ENCODE results near the gene SYNE1.
A peak's percentile ranks its signal among the peaks of the same experiment; 100 is the strongest.
"Not testable (repeated sequence)": the region's sequence is repeated elsewhere in the genome, so short reads cannot be mapped to it uniquely, and the experiment has no call there.

The SYNE1 gene, protein sequence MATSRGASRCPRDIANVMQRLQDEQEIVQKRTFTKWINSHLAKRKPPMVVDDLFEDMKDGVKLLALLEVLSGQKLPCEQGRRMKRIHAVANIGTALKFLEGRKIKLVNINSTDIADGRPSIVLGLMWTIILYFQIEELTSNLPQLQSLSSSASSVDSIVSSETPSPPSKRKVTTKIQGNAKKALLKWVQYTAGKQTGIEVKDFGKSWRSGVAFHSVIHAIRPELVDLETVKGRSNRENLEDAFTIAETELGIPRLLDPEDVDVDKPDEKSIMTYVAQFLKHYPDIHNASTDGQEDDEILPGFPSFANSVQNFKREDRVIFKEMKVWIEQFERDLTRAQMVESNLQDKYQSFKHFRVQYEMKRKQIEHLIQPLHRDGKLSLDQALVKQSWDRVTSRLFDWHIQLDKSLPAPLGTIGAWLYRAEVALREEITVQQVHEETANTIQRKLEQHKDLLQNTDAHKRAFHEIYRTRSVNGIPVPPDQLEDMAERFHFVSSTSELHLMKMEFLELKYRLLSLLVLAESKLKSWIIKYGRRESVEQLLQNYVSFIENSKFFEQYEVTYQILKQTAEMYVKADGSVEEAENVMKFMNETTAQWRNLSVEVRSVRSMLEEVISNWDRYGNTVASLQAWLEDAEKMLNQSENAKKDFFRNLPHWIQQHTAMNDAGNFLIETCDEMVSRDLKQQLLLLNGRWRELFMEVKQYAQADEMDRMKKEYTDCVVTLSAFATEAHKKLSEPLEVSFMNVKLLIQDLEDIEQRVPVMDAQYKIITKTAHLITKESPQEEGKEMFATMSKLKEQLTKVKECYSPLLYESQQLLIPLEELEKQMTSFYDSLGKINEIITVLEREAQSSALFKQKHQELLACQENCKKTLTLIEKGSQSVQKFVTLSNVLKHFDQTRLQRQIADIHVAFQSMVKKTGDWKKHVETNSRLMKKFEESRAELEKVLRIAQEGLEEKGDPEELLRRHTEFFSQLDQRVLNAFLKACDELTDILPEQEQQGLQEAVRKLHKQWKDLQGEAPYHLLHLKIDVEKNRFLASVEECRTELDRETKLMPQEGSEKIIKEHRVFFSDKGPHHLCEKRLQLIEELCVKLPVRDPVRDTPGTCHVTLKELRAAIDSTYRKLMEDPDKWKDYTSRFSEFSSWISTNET (N-terminal part only)

DNA sequence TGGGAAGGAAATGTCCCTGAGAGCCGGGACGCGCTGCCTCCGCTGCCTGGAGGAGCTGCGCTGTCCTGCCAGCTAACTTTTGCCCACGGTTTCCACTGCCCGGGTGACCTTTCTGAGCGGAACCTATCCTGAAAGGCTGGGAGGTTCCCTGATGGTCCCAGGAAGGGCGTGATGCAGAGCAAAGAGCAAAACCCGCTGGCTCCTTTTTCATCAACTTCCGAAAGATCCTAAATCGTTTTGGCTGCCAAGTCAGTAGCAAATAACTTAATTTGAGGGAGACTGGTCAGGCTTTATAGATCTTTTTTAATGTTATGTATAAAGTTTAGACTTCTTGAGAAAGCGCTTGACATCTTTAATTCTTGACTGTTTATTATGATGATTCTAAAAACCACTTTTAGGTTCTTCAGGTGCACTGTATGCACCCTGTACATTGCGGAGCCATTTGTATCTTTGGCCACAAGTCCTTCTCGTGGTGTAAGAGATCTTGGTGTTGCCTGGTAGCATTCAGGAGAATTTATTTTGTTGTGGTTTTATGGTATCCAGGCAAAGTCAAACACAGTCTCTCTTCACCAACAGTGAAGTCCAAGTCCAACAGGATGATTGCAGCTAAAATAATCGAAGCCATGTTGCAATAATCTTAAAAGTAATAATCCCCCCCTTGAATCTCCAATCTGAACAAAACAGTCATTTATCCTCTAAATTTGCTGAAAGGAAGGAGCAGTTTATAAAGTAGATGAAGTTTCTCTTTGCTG, at the start of gene SYNE1:
TSS of gene SYNE1 (minus strand) at position 67 of the 752 bp plus-strand sequence. CDS start 9,031 bp downstream, outside the sequence.
- no peak for DNase-seq

DNA sequence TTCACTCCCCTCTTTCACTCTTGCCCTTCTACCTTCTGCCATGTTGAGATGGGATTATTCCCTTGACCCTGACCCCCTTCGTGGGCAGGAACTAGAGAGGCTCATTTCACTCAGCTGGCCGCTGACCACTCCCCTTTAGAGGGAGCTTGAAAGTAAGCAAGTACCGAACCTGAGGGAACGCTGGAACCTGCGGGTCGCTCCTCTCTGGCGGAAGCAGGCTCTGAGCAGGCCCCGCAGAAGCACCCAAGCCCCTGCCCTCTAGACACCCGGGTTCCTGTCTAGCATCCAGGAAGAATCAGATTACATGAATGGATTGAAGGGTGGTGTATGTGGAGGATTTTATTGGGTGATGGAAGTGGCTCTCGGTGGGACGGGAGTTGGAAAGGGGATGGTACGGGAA, 48.7 kb upstream of the SYNE1 start:
- DNase-seq: no peak

DNA sequence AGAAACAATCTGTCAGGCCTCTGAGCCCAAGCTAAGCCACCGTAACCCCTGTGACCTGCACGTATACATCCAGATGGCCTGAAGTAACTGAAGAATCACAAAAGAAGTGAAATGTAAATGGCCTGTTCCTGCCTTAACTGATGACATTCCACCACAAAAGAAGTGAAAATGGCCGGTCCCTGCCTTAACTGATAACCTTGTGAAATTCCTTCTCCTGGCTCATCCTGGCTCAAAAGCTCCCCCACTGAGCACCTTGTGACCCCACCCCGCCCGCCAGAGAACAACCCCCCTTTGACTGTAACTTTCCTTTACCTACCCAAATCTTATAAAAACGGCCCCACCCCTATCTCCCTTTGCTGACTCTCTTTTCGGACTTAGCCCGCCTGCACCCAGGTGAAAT, 45.8 kb upstream of the SYNE1 start:
- DNase-seq: not testable (repeated sequence)

DNA sequence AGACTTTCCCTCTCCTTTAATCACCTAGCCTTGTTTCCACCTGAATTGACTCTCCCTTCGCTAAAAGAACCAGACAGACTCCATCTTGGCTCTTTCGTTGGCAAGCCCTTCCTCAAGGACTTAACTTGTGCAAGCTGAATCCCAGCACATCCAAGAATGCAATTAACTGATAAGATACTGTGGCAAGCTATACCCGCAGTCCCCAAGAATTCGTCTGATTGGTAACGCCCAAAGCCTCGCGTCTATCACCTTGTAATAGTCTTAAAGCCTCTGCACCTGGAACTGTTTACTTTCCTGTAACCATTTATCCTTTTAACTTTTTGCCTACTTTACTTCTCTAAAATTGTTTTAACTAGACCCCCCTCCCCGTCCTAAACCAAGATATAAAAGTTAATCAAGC, 45.0 kb upstream of the SYNE1 start:
- DNase-seq: no peak

DNA sequence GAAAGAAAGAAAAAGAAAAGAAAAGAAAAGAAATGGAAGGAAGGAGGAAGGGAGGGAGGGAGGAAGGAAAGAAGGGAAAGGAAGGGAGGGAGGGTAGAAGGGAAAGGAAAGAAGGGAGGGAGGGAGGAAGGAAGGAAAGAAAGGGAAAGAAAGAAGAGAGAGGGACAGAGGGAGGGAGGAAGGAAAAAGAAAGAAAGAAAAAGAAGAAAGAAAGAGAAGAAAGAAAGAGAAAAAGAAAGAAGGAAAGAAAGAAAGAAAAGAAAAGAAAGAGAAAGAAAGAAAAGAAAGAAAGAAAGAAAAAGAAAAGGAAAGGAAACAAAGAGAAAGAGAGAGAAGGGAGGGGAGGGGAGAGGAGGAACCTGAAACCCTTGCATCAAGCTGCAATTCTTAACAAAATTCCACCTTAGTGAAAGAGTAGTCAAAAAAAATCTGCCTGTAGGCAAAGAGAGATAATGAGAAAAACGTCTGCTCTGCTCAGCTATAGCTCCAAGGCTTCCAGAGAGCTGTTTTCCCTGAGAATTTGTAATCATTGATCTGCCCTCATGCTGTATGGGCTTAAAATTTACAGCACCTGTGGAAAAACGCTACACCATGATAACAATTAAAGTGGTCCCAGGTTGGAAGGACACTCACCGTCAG, 43.8 kb upstream of the SYNE1 start:
- no peak for DNase-seq

DNA sequence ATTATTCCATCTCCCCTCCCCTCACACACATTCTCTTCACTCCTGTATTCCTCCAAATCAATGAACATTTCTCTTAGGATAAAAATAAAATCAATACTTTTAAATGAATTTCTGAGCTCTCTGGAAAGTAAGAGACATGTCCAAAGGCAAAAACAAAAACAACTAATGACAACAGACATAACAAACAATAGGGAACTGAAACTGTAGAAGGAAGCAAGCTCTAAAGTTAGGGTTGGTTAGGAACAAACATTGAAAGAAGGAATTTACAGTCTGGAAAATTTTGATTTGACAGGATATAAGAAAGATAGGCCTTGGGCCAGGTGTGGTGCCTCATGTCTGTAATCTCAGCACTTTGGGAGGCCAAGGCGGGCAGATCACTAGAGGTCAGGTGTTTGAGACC, 43.0 kb upstream of the SYNE1 start:
- DNase-seq: no peak

DNA sequence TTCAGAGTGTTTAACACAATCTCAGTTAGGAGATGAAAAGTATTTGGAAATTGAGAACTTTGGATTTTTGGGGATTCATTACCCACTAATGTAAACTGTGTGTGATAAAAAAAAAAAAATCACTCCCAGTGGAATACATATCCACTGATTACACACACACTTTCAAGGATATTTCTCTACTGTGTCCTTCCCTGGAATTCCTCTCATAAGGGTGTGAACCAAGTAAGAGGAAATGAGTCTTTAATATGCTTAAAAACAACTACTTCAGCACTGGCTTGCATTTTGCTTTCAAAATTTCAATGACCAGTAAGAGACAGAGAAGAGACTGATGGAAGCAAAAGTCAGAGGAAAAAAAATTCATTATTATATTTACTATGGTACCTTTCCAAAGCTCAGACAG, 36.1 kb upstream of the SYNE1 start:
- DNase-seq: no peak

DNA sequence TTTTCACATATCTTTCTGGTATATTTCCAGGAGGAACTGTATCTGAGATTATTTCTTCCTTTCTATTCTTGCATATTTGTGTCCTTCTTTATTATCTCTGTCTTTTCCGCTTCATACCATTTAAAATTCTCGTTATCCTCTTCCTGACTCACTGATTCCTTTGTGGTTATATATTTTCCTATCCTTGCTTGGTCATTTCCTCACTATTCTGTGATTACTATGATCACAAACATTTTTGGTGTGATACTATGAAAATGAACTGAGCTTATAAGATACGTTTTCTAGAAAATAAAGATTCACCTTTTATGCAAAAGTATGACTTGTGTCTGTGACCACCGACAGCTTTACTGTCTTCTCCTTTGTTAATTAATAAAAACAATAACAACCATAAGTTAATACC, 34.0 kb upstream of the SYNE1 start:
- DNase-seq: no peak

DNA sequence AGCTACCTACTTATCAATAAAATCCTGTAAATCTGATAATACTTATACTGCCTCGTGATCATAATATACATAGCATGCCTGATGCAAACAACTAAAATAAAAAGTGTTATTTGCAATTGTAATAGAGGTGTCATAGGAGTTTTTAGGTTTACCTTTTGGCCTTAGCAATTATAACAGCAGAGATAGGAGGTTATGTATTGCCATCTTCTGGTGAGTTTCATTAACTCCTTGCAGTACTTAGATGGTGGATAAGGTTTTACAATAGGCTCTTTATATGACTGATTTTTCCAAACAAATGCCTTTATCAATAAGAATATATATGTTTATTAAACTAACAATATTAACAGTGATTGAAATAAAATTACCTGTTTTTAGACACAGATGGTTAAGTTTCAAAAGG, 32.7 kb upstream of the SYNE1 start:
- peak; percentile 5 for DNase-seq

DNA sequence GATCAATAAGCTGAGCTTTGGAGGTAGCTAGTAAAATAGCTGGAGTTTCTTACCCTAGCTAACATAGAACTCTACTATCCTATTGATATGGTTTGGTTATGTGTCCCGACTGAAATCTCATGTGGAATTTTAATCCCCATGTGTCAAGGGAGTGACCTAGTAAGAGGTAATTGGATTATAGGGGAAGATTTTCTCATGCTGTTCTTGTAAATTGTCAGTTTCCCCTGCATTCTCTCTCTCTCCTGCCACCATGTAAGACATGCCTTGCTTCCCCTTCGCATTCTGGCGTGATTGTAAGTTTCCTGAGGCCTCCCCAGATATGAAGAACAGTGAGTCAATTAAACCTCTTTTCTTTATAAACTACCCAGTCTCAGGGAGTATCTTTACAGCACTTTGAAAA, 24.6 kb upstream of the SYNE1 start:
- no peak for DNase-seq

DNA sequence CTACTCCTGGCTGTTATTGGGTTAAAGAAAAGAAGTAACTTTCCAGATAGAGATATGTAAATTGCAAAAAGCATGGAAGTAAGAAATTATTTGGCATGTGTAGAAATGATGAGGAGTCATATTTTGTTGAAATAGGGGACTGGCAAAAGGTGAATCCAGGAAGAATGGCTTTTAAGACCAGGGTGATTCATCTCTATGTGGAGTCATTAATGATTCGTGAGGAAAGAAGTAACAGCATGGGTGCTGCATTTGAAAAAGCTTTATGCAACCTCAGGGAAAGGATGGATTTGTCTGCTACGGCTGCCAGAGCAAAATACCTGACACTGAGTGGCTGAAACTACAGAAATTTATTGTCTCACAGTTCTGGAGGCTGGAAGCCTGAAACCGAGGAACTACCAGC, 14.8 kb upstream of the SYNE1 start:
- DNase-seq: no peak

DNA sequence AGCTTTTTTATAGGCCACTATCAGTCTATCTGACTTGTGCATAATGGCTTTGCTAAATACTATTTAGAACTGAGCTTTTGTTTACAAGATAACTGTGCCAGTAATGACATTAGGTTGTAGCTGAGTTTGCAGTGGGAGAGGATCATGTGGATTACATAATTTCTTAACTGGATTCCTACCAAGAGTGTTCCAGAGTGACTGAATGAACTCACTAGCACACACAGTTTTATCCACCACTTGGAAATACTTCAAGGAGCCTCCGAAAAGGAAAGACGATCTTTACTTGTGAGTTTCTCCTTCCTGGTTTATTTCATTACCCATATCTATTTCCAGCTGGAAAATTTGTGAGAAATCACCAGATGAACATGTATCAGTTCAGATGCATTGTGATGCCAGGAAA, 10.9 kb upstream of the SYNE1 start:
- DNase-seq: no peak

DNA sequence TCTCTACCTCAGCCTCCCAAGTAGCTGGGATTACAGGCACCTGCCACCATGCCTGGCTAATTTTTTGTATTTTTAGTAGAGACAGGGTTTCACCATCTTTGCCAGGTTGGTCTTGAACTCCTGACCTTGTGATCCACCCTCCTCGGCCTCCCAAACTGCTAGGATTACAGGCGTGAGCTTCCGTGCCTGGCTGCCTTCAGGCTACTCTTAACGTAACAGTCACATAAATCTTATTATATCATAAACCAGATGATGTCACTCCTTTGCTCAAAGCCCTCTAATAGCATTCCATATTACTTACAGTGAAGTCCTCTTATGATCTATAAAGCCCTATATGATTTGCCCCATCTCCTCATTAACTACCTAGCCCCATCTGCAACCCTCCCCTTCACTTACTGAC, 9.6 kb upstream of the SYNE1 start:
- DNase-seq: not testable (repeated sequence)

DNA sequence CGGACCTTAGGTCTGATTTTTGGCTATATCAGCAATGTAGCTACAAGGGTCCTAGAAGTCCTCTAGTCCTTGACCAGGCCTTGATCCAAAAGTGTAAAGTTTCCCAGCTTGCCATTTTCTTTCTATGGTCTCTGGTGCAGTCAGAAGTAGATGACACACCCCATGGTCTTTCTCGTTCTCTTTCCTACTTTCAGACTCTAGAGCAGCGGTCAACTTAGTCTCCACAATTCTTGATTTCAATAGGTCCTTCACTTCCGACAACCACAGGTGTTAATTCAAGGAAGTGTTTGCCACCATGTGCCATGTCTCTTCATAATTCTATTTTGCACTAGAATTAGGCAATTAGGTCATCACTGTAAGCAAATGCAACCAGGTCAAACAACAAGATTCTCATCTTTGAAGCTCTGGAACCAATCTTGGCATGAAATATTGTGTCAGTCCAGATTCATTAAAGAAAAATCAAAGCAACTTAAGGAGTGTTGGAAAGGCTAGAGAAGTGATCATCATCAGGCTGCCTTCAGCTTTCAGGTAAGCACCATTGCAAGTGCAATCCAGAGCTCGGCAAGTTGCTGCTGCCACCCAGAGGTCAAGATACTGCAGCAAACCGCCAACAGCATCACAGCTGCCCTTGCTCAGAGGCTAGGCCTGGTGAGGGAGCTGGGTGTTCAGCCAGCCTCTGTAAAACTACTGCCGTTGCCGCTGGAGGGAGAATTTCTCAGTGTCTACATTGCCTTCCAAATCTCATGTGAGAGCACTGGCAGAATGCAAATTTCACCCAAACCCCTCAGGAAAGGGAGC, 5.6 kb upstream of the SYNE1 start:
- peak; percentile 45 for DNase-seq

DNA sequence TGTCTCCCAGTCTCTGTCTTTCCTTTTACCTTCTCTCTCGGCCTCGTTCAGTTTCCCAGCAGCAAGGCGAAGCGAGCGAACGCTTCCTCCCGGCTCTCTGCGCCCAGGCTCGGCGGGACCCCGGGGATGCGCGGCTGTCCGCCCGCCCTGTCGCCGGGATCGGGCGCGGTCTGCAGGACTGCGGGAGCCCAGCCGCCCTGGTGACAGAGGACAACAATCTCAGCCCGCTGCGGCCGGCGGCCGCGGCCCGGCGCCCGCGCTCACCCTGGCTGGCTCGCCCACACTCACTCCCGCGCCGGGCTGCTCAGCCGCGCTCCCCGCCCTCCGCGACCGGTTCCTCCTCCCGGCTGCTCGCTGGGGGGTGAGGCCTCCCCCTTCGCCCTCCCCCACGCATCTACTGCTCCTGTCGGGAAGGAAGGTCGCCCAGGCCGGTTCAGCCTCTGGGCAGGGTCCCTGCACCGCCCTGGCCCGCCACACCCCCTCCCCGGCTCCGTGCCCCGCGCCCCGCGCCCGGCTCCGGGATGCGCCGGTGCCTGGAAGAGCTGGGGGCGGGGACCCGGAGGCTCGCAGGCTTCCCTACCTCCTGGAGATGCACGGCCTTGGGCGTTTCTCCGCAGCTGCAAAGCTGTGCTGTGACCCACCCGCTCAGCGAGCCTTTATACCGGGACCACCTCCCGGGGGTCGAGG, 410 bp downstream of the SYNE1 start:
- no peak for DNase-seq

DNA sequence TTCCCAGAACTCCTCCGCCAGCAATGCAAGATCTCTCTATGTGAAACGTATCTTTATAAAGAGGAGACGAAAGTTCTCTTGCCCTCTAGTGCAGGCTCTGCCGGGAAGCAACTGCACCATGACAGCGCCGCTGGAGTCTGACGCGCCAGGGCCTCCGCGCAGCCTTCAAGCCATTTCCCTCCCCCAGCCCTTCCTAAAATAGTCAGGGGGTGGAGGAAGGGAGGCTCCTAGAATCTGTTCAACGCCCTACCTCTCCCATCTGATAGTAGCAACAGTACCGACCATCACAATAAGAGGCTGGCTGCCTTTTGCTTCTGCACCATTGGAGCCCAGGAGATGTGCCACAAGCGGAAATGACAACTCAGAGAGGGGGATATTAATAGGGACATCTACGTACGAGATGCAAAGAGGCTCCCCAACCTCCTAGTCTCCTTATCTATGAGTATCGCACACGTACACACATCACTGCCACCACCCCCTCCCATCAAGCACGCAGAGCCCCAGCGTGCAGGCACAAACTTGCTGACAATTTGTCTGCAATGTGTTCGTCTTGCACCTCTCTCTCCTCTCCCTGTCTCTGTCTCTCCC, 1.0 kb downstream of the SYNE1 start:
- DNase-seq: peak; percentile 31

DNA sequence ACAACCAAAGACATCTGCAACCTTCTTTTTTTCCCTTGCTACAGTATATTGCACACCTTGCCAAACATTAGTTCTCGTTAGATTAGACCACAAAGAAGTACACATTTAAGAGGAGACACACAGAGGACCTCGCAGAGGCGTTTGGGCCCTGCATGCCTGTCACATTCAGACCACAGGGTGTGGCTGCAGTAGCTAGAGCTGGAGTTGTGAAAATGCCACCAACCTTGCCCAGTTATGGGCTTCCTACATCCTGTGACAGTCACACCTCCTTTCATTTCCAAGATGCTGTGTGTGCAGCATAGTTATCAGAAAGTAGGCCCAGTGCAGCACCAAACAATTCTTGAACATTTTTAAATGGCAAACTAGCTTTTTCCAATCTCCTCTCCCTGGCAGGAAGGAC, 2.4 kb downstream of the SYNE1 start:
- no peak for DNase-seq

DNA sequence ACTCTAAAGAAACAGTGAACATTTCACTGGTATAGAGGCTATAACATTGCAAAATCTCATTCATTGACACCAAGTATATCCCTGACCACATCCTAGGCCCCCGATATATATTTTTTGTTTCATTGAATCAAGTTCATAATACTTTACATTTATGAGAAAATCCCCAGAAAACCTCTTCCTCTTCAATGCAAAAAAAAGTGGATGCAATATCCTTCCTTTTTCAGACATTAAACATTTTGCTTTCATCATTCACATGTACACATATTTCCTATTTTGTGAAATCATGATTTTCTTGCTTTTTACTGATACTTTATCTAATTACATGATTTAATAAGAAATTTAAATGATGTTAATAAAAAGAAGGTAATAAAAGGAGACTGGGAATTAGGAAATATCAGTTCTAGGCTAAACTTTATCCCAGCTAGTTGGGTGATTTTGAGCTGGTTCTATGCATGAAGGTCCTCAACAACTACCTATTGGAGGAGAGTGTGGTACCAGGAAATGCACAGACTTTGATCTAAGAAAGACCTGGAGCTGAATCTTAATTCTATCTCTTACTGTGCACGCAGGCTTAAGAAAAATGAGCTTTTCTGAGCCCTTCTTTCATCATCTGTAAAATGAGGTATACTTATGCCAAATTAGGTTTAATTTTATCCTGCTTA, 4.9 kb downstream of the SYNE1 start:
- DNase-seq: no peak

DNA sequence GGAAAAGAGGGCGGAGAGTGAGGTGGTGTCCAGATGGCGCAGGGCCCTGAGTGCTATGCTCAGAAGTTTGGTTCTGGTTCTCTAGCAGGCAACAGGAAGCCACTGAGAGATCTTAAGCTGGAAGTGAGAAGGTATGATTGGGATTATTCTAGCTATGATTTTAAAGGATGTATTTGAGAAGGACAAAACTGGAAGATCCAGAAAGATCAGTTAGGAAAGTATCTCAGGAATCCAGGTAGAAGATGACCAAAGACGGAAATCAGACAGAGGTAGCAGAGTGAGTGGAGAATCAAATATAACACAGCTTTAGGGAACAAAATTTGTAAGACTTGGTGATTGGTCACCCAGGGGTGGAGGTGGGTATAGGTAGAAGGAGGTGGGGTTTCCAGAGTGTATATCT, 5.8 kb downstream of the SYNE1 start:
- no peak for DNase-seq

DNA sequence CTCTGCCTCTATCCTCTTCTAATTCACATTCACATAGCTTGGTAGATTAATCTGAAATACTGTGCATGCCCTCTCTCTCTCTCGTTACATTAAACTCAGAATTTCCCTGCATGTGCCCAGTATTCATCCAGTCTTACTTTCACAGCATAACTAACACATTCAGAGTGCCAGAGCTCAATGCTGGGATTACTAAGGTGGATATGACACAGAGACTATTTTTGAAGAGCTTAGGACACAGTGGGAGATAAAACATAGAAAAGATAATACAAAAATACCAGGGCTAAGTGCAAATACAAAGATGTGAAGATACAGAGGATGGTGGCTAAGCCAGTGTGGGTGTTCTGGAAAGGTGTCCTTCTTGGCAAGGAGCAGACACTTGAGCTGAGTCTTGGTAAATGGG, 6.3 kb downstream of the SYNE1 start:
- no peak for DNase-seq
